SIG-M5 treated with dmso at 0.1 percent for 504 hours (cell line): Measurements from ENCODE around the gene MAPK7.

Experiments
- DNase-seq: peaks from one replicate; lab custom pipeline; 2025; ENCODE audit not compliant: unreplicated experiment; lab: John Stamatoyannopoulos, UW

Gene MAPK7

GRCh38 chr17:19362277-19363113, 15.8 kb upstream of the MAPK7 start, which contains the start of gene B9D1:
B9D1 (minus strand) TSS chr17:19362723; CDS start chr17:19362569, 154 bp downstream.
- DNase-seq, result peak; percentile 85

GRCh38 chr17:19363114-19363438, 15.2 kb upstream of the MAPK7 start:
- no peak for DNase-seq

GRCh38 chr17:19363460-19364035, 14.8 kb upstream of the MAPK7 start:
- DNase-seq, result no peak

- DNase-seq, result no peak
These were observed 13.4 kb upstream of the MAPK7 start for GRCh38 chr17:19364699-19365498.

- no peak for DNase-seq
These were observed 12.8 kb upstream of the MAPK7 start for GRCh38 chr17:19365499-19365817.

- no peak for DNase-seq
These were observed 12.3 kb upstream of the MAPK7 start for GRCh38 chr17:19365833-19366636.

GRCh38 chr17:19366637-19366972, 11.7 kb upstream of the MAPK7 start:
- DNase-seq, result no peak

GRCh38 chr17:19368229-19368628, 10.1 kb upstream of the MAPK7 start:
- no peak for DNase-seq

- no peak for DNase-seq
These were observed 9.1 kb upstream of the MAPK7 start for GRCh38 chr17:19369107-19369778.

GRCh38 chr17:19369846-19370492, 8.3 kb upstream of the MAPK7 start:
- no peak for DNase-seq

- no peak for DNase-seq
These were observed 7.8 kb upstream of the MAPK7 start for GRCh38 chr17:19370493-19370960.

- no peak for DNase-seq
These were observed 6.9 kb upstream of the MAPK7 start for GRCh38 chr17:19371259-19372010.

GRCh38 chr17:19372011-19372370, 6.3 kb upstream of the MAPK7 start:
- DNase-seq, result no peak

GRCh38 chr17:19372439-19372838, 5.9 kb upstream of the MAPK7 start:
- DNase-seq, result no peak

GRCh38 chr17:19372866-19373504, 5.3 kb upstream of the MAPK7 start:
- DNase-seq, result peak; percentile 22

GRCh38 chr17:19374136-19374535, 4.2 kb upstream of the MAPK7 start:
- no peak for DNase-seq

GRCh38 chr17:19375732-19376131, 2.6 kb upstream of the MAPK7 start:
- no peak for DNase-seq

GRCh38 chr17:19376811-19377210, 1.5 kb upstream of the MAPK7 start:
- DNase-seq, result no peak
